Progenitor cell of endocrine pancreas (in vitro differentiated cells): ENCODE results near the gene KHDRBS2. TPM values are rescaled to one million over a fixed set of nuclear protein-coding genes. Genes with fewer than 3 reads are reported as not detected.

Experiments
- DNase-seq: peaks from one replicate; pipeline ENCODE4 v3.0.0; 2021; ENCODE audit warnings: low spot score; ENCODE audit not compliant: unreplicated experiment
- H3K27ac Mint-ChIP-seq: 2 replicates; pipeline ENCODE4 v1.8.0; 2021; ENCODE audit warnings: mild to moderate bottlenecking, moderate library complexity, mixed read lengths
- H3K27me3 Mint-ChIP-seq: 2 replicates; pipeline ENCODE4 v1.8.0; 2021; ENCODE audit warnings: mixed read lengths
- H3K36me3 Mint-ChIP-seq: 2 replicates; pipeline ENCODE4 v1.8.0; 2022; ENCODE audit warnings: mixed read lengths; ENCODE audit not compliant: insufficient read depth
- H3K4me1 Mint-ChIP-seq: 2 replicates; pipeline ENCODE4 v1.8.0; 2021; ENCODE audit warnings: low read depth, mixed read lengths
- H3K4me3 Mint-ChIP-seq: 2 replicates; pipeline ENCODE4 v1.8.0; 2021; ENCODE audit warnings: low read depth, mild to moderate bottlenecking, moderate library complexity, mixed read lengths
- H3K9me3 Mint-ChIP-seq: 2 replicates; pipeline ENCODE4 v1.8.0; 2021; ENCODE audit warnings: low read depth, mixed read lengths
- total RNA-seq: library from RNA; stranded (reverse); gene quantifications from 2 replicates; pipeline ENCODE4 v1.2.1, GENCODE V29; 2021
- TF ChIP-seq, protein P1 (sequence below): fragments of 200-600 bp; sonication (generic); IDR thresholded peaks from one replicate; pipeline ENCODE4 v1.5.0; 2021; ENCODE audit warnings: antibody characterized with exemption, mild to moderate bottlenecking; ENCODE audit not compliant: unreplicated experiment

Gene KHDRBS2
- total RNA-seq, 1 donor from 2014 or later = 9.7 TPM

DNA sequence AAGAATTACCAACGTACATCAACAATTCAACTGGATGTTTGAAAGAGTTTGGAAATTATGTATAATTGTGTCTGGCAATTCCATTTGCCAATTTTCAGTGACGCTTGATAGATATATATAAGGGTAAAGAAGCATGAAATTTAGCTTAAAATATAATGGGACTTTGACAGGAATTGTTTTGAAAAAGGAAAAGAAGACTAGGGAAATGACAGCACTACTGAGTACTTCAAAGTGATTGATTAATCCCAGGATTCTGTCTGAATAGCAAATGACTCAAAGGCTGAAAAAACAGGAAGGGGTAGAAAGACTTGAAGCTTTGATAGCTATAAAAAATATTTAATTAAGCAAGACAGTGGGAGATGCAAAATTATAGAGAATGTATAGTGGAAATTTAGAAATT is 200.0 kb downstream of the KHDRBS2 start:
- H3K4me1 Mint-ChIP-seq = no peaks in the 10 kb centered on the region
- H3K9me3 Mint-ChIP-seq = no peaks in the 10 kb centered on the region
- no peak overlapping the region for H3K27ac Mint-ChIP-seq
- TF ChIP-seq, protein P1, sequence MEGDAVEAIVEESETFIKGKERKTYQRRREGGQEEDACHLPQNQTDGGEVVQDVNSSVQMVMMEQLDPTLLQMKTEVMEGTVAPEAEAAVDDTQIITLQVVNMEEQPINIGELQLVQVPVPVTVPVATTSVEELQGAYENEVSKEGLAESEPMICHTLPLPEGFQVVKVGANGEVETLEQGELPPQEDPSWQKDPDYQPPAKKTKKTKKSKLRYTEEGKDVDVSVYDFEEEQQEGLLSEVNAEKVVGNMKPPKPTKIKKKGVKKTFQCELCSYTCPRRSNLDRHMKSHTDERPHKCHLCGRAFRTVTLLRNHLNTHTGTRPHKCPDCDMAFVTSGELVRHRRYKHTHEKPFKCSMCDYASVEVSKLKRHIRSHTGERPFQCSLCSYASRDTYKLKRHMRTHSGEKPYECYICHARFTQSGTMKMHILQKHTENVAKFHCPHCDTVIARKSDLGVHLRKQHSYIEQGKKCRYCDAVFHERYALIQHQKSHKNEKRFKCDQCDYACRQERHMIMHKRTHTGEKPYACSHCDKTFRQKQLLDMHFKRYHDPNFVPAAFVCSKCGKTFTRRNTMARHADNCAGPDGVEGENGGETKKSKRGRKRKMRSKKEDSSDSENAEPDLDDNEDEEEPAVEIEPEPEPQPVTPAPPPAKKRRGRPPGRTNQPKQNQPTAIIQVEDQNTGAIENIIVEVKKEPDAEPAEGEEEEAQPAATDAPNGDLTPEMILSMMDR = no peak
- DNase-seq = no peak
- no peaks in the 10 kb centered on the region for H3K36me3 Mint-ChIP-seq
- H3K4me3 Mint-ChIP-seq = no peak overlapping the region
- H3K27me3 Mint-ChIP-seq = no peaks in the 10 kb centered on the region

DNA sequence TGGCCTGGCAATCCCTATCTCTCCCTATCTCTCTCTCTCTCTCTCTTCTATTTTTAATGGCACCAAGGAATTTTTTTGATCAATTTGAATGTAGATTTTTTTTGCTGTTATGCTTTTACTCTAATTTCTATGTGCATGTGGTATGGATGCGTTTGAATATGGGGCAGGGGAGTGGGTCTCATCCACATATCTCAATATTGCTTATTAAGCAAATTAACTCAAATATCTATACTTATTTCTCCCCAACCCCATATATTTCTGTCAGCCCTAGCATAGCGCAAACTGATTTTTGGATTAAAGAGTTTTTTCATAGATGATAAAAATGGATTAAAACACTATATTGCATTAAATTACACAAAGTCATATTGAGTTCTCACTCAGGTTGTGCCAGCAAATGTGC is 210.2 kb downstream of the KHDRBS2 start:
- no peak for DNase-seq
- no peaks in the 10 kb centered on the region for H3K4me1 Mint-ChIP-seq
- peaks cover 12% of the 10 kb centered on the region for H3K36me3 Mint-ChIP-seq
- H3K4me3 Mint-ChIP-seq = no peak overlapping the region
- TF ChIP-seq, protein P1 = no peak
- H3K27me3 Mint-ChIP-seq = no peaks in the 10 kb centered on the region
- no peak overlapping the region for H3K27ac Mint-ChIP-seq
- peaks cover 11% of the 10 kb centered on the region for H3K9me3 Mint-ChIP-seq

DNA sequence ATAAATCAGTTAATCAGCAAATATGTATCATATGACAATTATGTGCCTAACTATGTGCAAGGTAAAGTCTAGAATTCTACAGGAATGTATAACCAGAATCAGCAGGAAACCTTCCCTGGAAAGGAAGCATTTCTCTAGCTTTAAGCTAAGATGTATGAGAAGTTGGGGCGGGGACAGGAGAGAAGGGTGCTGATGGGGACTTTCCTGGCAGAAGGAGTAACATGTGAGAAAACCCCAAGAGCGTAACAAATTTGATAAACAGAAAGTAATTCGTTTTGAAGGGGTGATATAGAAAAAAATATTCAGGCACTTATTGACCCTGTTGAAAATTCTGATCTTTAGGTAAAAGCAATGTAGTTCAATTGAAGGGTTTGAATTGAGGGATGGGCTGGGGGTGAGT is 226.1 kb downstream of the KHDRBS2 start:
- Mint-ChIP-seq H3K36me3 (no peaks in the 10 kb centered on the region), H3K9me3 (no peaks in the 10 kb centered on the region), H3K27ac (no peak overlapping the region), H3K27me3 (no peaks in the 10 kb centered on the region), H3K4me3 (no peak overlapping the region), H3K4me1 (no peaks in the 10 kb centered on the region)
- TF ChIP-seq, protein P1 = no peak
- no peak for DNase-seq

DNA sequence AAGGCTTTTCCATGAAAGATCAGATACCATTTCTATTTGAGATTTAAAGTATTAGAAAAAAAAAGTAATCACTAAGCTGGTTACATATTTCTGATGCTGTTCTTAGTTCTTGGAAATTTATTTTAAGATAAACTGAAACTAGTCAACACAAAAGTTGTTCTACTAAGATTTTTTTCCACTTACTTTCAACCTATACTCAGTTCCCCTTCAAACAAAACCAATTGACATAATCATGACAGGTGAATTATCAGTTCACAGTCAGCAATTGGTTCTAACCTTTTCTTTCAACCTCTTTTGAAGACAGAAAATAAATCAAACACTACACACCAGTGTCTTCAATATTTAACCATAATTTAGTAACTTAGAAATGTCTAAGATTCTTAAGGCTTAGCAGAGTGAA is 228.7 kb downstream of the KHDRBS2 start:
- Mint-ChIP-seq H3K27ac (no peak overlapping the region), H3K9me3 (no peaks in the 10 kb centered on the region), H3K27me3 (no peaks in the 10 kb centered on the region), H3K4me3 (no peak overlapping the region), H3K4me1 (no peaks in the 10 kb centered on the region), H3K36me3 (no peaks in the 10 kb centered on the region)
- no peak for DNase-seq
- TF ChIP-seq, protein P1 = no peak

DNA sequence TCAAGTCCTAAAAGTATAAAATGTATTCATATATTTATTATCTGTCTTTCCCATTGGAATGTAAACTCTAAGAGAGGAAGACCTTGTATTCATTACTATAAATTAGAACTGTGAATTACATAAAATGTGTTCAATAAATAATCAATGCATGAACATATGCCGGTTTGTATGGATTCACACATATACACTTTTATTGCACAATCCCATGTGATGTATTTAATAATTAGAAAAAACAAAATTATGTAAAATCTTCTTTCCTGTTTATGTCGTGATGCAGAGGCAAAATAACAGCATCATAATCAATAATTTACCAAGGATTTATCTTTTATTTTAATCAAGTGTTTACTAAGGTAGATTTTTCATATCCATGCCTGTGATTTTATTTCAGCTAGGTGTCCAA is 240.5 kb downstream of the KHDRBS2 start:
- Mint-ChIP-seq H3K36me3 (peaks cover 2% of the 10 kb centered on the region), H3K9me3 (no peaks in the 10 kb centered on the region), H3K27ac (no peak overlapping the region), H3K4me3 (no peak overlapping the region), H3K27me3 (no peaks in the 10 kb centered on the region), H3K4me1 (peaks cover 3% of the 10 kb centered on the region)
- TF ChIP-seq, protein P1 = no peak
- DNase-seq = no peak
